ENCODE results near the gene SAMD11.
"Not testable (repeated sequence)": the region's sequence is repeated elsewhere in the genome, so short reads cannot be mapped to it uniquely, and the experiment has no call there.

Gene SAMD11

GRCh38 chr1:886311-886710 is 37.4 kb upstream of the SAMD11 start:
- TF ChIP-seq POLR2AphosphoS5 (IDR thresholded peaks at IDR 0.05; ENCODE audit: low read depth) (no peak), CTCF (IDR thresholded peaks at IDR 0.05; ENCODE audit: insufficient read depth, low read length) (no peak), REST (IDR thresholded peaks at IDR 0.05; ENCODE audit: insufficient replicate concordance, low read depth) (no peak), SPI1 (IDR thresholded peaks at IDR 0.05; ENCODE audit: borderline replicate concordance, low read depth) (no peak), GABPA (IDR thresholded peaks at IDR 0.05; ENCODE audit: low read depth) (no peak)
- Histone ChIP-seq H3K27ac (replicated peaks) (no peak overlapping the region), H3K27me3 (ENCODE audit: insufficient read depth, poor library complexity, severe bottlenecking) (peaks cover 11% of the 10 kb centered on the region), H3K4me3 (replicated peaks; ENCODE audit: insufficient read depth, low read length) (no peak overlapping the region)
- DNase-seq (ENCODE audit: low read depth in 1 of 2, low spot score in 1 of 2) = no peak

- H3K27me3 ChIP-seq (ENCODE audit: insufficient read depth, poor library complexity, severe bottlenecking) = peaks cover 11% of the 10 kb centered on the region
- DNase-seq (ENCODE audit: low read depth in 1 of 2, low spot score in 1 of 2) = no peak
- TF ChIP-seq SPI1 (IDR thresholded peaks at IDR 0.05; ENCODE audit: borderline replicate concordance, low read depth) = no peak
- no peak for TF ChIP-seq POLR2AphosphoS5 (IDR thresholded peaks at IDR 0.05; ENCODE audit: low read depth)
- TF ChIP-seq CTCF (IDR thresholded peaks at IDR 0.05; ENCODE audit: insufficient read depth, low read length) = no peak
- TF ChIP-seq REST (IDR thresholded peaks at IDR 0.05; ENCODE audit: insufficient replicate concordance, low read depth) = no peak
- no peak for TF ChIP-seq GABPA (IDR thresholded peaks at IDR 0.05; ENCODE audit: low read depth)
- no peak overlapping the region for H3K4me3 ChIP-seq (replicated peaks; ENCODE audit: insufficient read depth, low read length)
- no peak overlapping the region for H3K27ac ChIP-seq (replicated peaks)
Measured at GRCh38 chr1:886760-887159, 37.0 kb upstream of the SAMD11 start.

GRCh38 chr1:888297-888696 is 35.4 kb upstream of the SAMD11 start:
- Histone ChIP-seq H3K27me3 (ENCODE audit: insufficient read depth, poor library complexity, severe bottlenecking) (peaks cover 4% of the 10 kb centered on the region), H3K4me3 (replicated peaks; ENCODE audit: insufficient read depth, low read length) (no peak overlapping the region), H3K27ac (replicated peaks) (no peak overlapping the region)
- TF ChIP-seq CTCF (IDR thresholded peaks at IDR 0.05; ENCODE audit: insufficient read depth, low read length) (no peak), REST (IDR thresholded peaks at IDR 0.05; ENCODE audit: insufficient replicate concordance, low read depth) (no peak), POLR2AphosphoS5 (IDR thresholded peaks at IDR 0.05; ENCODE audit: low read depth) (no peak), SPI1 (IDR thresholded peaks at IDR 0.05; ENCODE audit: borderline replicate concordance, low read depth) (no peak), GABPA (IDR thresholded peaks at IDR 0.05; ENCODE audit: low read depth) (no peak)
- no peak for DNase-seq (ENCODE audit: low read depth in 1 of 2, low spot score in 1 of 2)

GRCh38 chr1:889774-890173 is 33.9 kb upstream of the SAMD11 start:
- H3K27ac ChIP-seq (replicated peaks); H3K27me3 ChIP-seq (ENCODE audit: insufficient read depth, poor library complexity, severe bottlenecking); DNase-seq (ENCODE audit: low read depth in 1 of 2, low spot score in 1 of 2); H3K4me3 ChIP-seq (replicated peaks; ENCODE audit: insufficient read depth, low read length): not testable (repeated sequence)

GRCh38 chr1:890234-890633 is 33.5 kb upstream of the SAMD11 start:
- DNase-seq (ENCODE audit: low read depth in 1 of 2, low spot score in 1 of 2); H3K27ac ChIP-seq (replicated peaks); H3K4me3 ChIP-seq (replicated peaks; ENCODE audit: insufficient read depth, low read length); H3K27me3 ChIP-seq (ENCODE audit: insufficient read depth, poor library complexity, severe bottlenecking): not testable (repeated sequence)
